T-cell (primary cell): ENCODE results near the gene MGAT5. TPM values are rescaled to one million over a fixed set of nuclear protein-coding genes. Genes with fewer than 3 reads are reported as not detected.

ENCODE experiments used
- ATAC-seq, 4 experiments: fragments of 200-7000 bp in 3 of 4; fragments of 150-1000 bp in 1 of 4; cut with Tn5 transposase; replicated peaks in 1 of 4; 1 replicate in 3 of 4; 2 replicates in 1 of 4; pipeline ENCODE4 v1.10.0; 2021; ENCODE audit warnings: moderate library complexity in 3 of 4, mild to moderate bottlenecking in 2 of 4, moderate number of reproducible peaks in 1 of 4
- CTCF ChIA-PET, 2 donors: fragments of 300-600 bp; sonication (Branson Sonifier 250); formaldehyde crosslinking; loops; one replicate each; lab custom pipeline; 2022; ENCODE audit warnings: antibody characterized with exemption in 2 of 2; lab: Charles Lee
- POLR2A ChIA-PET, 2 donors: fragments of 300-600 bp; sonication (Branson Sonifier 250); formaldehyde crosslinking; loops; one replicate each; lab custom pipeline; 2022; ENCODE audit warnings: antibody characterized with exemption in 2 of 2; lab: Charles Lee
- DNase-seq, 35 experiments: peaks; one replicate each; pipeline versions ENCODE4 v3.0.0 to v3.0.0-alpha.2; 2013 to 2023
- H3K27ac ChIP-seq: one replicate; pipeline ENCODE4 v1.5.1; 2013; ENCODE audit warnings: low read length
- H3K27me3 ChIP-seq, 2 experiments: replicated peaks in 1 of 2; 1 replicate in 1 of 2; 2 replicates in 1 of 2; pipeline versions ENCODE4 v1.6.1 to v1.7.0; 2013; ENCODE audit warnings: low read length in 1 of 2, mixed read lengths in 1 of 2; ENCODE audit not compliant: control insufficient read depth in 2 of 2, insufficient read depth in 2 of 2; ENCODE audit errors: extremely low read depth in 1 of 2
- H3K36me3 ChIP-seq, 2 donors: 1 replicate in 1 of 2; 2 replicates in 1 of 2; pipeline versions ENCODE4 v1.6.1 to v1.7.0; 2013; ENCODE audit warnings: low read length in 1 of 2; ENCODE audit not compliant: control insufficient read depth in 2 of 2, insufficient read depth in 1 of 2; ENCODE audit errors: extremely low read depth in 1 of 2
- H3K4me1 ChIP-seq, 2 experiments: 1 replicate in 1 of 2; 2 replicates in 1 of 2; pipeline versions ENCODE4 v1.6.1 to v1.7.0; 2013; ENCODE audit warnings: low read length in 2 of 2, mixed read lengths in 1 of 2; ENCODE audit not compliant: insufficient read depth in 2 of 2, control insufficient read depth in 1 of 2; ENCODE audit errors: extremely low read depth in 1 of 2
- H3K4me3 ChIP-seq, 2 donors: 1 replicate in 1 of 2; 2 replicates in 1 of 2; pipeline versions ENCODE4 v1.5.1 to v1.7.0; 2013; ENCODE audit warnings: mild to moderate bottlenecking in 2 of 2, low read length in 1 of 2, moderate library complexity in 1 of 2; ENCODE audit not compliant: control insufficient read depth in 1 of 2; ENCODE audit errors: extremely low read depth in 1 of 2
- H3K9me3 ChIP-seq: 2 replicates; pipeline ENCODE4 v1.7.0; 2013
- H3K27ac Mint-ChIP-seq, 2 donors: one replicate each; pipeline ENCODE4 v1.8.0; 2020 to 2021; ENCODE audit warnings: mild to moderate bottlenecking in 2 of 2, mixed read lengths in 2 of 2
- H3K27me3 Mint-ChIP-seq, 2 donors: one replicate each; pipeline ENCODE4 v1.8.0; 2021 to 2022; ENCODE audit warnings: mixed read lengths in 2 of 2
- H3K36me3 Mint-ChIP-seq: one replicate; pipeline ENCODE4 v1.8.0; 2021; ENCODE audit warnings: mixed read lengths
- H3K4me1 Mint-ChIP-seq, 3 donors: one replicate each; pipeline ENCODE4 v1.8.0; 2020 to 2022; ENCODE audit warnings: mixed read lengths in 3 of 3, mild to moderate bottlenecking in 1 of 3
- H3K4me3 Mint-ChIP-seq, 3 donors: one replicate each; pipeline ENCODE4 v1.8.0; 2020 to 2022; ENCODE audit warnings: mild to moderate bottlenecking in 3 of 3, mixed read lengths in 3 of 3, moderate library complexity in 3 of 3
- H3K9me3 Mint-ChIP-seq, 3 donors: one replicate each; pipeline ENCODE4 v1.8.0; 2020 to 2022; ENCODE audit warnings: mixed read lengths in 3 of 3
- WGBS: methylation state at CpG from one replicate; pipeline ENCODE4 v1.1.5; 2013; ENCODE audit warnings: missing lambda C conversion rate; ENCODE audit not compliant: insufficient coverage; 5-methylcytosine and 5-hydroxymethylcytosine counted together
- total RNA-seq, 35 experiments: library from RNA in 6 of 35; stranded (reverse) in 6 of 35; fragments of 120-200 nt in 1 of 35; gene quantifications; one replicate each; pipeline versions ENCODE4 v1.2.1 to v1.2.4 and lab custom pipeline; 2013 to 2026

MGAT5 gene
- total RNA-seq, 5 donors from 2014 or later (not counting 1 experiment from before 2014, with no cell fraction given) = 61.1 to 94.9 (median 81.8) TPM

DNA sequence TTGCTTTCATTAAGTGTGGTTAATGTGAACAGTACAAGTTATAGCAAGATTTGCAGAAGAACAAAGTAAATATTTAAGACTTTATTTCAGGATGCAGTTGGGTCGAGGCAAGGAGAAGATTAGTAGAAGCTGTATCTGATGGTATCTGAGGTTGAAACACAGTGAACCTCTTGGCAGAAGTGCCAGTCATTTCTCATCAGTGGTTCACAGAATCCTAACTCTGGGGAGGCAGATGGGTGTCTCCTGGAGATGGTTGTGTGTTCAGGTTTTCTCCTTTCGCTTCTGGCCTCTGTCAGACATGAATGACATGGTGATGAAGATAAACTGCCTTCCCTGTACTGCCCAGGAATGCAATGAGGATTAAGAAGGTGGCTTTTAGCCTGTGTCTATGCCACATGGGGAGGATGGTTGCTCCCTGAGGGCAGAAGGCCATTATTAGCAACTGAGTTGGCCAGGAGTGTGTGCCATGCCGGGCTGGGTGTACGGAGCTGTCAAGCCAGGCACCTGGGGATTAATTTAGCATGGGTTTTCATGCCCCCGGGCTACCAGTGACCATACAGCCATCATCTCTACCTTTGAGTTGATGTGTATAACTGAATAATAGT, 28.0 kb downstream of the MGAT5 start:
- peak overlapping the region; percentile 48 for H3K27ac ChIP-seq
- ChIA-PET CTCF (interaction anchor here in 1 of 2 donors (1.2 kb wide), 1 partner anchor 19 kb away, joined by 4 read pairs; no protein-coding TSS in a partner anchor), POLR2A (no interaction called here)
- Mint-ChIP-seq H3K4me1 (peaks cover 58 to 74% (median 71%) of the 10 kb centered on the region in 3 donors), H3K27ac (peak overlapping the region; percentile 92), H3K9me3 (no peaks in the 10 kb centered on the region), H3K36me3 (peaks cover 20% of the 10 kb centered on the region), H3K27me3 (no peaks in the 10 kb centered on the region), H3K4me3 (peak overlapping the region in 1 of 3 donors; percentile 24)
- no peak for DNase-seq
- 42% methylated on average over 1 of the region's 5 CpGs for WGBS
- H3K9me3 ChIP-seq = no peaks in the 10 kb centered on the region
- no peak overlapping the region for H3K4me3 ChIP-seq
- ATAC-seq = no peak
- peaks cover 48 to 59% of the 10 kb centered on the region in 2 experiments for H3K4me1 ChIP-seq
- H3K27me3 ChIP-seq = no peaks in the 10 kb centered on the region
- H3K36me3 ChIP-seq = peaks cover 0 to 7% of the 10 kb centered on the region in 2 donors

DNA sequence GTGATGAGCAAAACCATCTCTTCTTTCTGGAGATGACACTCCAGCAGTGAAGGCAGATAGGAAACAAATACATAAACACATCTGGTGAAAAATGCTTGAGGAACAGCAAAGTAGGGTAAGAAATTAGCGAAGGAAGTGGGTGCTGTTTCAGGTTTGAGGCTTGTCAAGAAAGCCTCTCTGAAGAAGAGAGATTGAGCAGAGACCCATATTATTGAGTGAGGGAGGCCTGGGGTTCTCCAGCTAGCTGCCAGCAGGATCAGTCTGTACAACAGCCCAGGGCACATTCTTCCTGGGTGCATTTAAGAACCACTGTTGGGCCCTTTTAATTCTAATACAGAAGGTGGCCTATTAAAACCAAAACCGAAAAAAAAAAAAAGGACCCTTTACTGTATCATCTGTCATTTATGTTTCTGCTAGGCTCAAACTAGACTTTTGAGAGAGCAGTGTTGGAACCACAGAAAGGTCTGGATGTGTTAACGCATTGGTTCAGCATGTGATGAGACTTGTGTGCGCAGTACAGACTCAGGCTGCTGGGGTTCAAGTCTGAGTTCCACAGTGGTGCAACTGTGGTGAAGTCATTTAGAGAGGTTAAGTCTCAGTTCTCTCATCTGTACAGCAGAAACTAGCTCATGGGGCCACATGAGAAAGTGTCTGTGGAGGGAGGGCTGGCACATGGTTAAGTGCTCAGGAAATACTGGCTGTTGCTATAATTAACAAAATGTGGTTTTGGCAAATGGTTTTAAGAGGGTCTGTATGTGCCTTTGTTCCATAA, 28.9 kb downstream of the MGAT5 start:
- peak; percentile 75 to 80 (median 76) for ATAC-seq
- WGBS = 5% methylated on average over 3 of the region's 4 CpGs
- Histone ChIP-seq H3K4me1 (peaks cover 51 to 68% of the 10 kb centered on the region in 2 experiments), H3K4me3 (no peak overlapping the region), H3K27me3 (no peaks in the 10 kb centered on the region), H3K27ac (peak overlapping the region; percentile 48), H3K36me3 (peaks cover 0 to 7% of the 10 kb centered on the region in 2 donors), H3K9me3 (no peaks in the 10 kb centered on the region)
- CTCF ChIA-PET = interaction anchor here in 1 of 2 donors (0.6 to 1.2 kb wide), 2 partner anchors 18 to 421 kb away, joined by 4 to 9 read pairs; no protein-coding TSS in a partner anchor
- H3K27ac Mint-ChIP-seq = peak overlapping the region; percentile 92
- POLR2A ChIA-PET = no interaction called here
- no peaks in the 10 kb centered on the region for H3K9me3 Mint-ChIP-seq
- H3K27me3 Mint-ChIP-seq = no peaks in the 10 kb centered on the region
- H3K36me3 Mint-ChIP-seq = peaks cover 16% of the 10 kb centered on the region
- peaks cover 51 to 69% (median 65%) of the 10 kb centered on the region in 3 donors for H3K4me1 Mint-ChIP-seq
- peak overlapping the region in 2 of 3 donors; percentile 24 to 29 for H3K4me3 Mint-ChIP-seq
- peak in 8 of 35 experiments; percentile 11 to 44 (median 24) for DNase-seq

DNA sequence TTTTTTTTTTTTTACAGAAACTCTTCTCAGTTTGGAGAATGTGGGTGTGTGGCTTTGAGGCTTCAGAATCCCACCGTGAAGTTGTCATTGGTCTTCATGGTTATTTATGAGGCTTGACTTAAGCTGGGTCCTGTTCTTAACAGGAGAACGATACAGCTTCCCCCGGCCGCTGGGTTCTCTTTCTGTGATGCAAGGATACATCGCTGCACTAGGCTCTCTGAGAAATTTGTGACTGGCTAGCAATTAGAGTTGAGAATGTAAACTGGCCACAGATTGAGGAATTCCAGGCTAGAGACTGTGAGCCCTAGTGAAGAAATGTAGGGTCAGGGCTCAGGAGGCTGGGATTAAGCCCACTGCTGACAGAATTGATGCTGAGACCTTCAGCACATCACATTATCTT, 29.8 kb downstream of the MGAT5 start:
- H3K4me1 Mint-ChIP-seq = peaks cover 51 to 66% (median 57%) of the 10 kb centered on the region in 3 donors
- H3K27me3 Mint-ChIP-seq = no peaks in the 10 kb centered on the region
- H3K36me3 ChIP-seq = peaks cover 0 to 3% of the 10 kb centered on the region in 2 donors
- ChIA-PET POLR2A (interaction anchor here (0.6 to 0.7 kb wide), 4 partner anchors 54 to 175 kb away, joined by 7 to 11 read pairs (median 9); no protein-coding TSS in a partner anchor), CTCF (interaction anchor here in 1 of 2 donors (0.7 kb wide), 1 partner anchor 67 kb away, joined by 3 read pairs; no protein-coding TSS in a partner anchor)
- no peak overlapping the region for H3K4me3 ChIP-seq
- peaks cover 13% of the 10 kb centered on the region for H3K36me3 Mint-ChIP-seq
- peak overlapping the region in 1 of 3 donors; percentile 24 for H3K4me3 Mint-ChIP-seq
- no peaks in the 10 kb centered on the region for H3K9me3 ChIP-seq
- no peaks in the 10 kb centered on the region for H3K9me3 Mint-ChIP-seq
- H3K4me1 ChIP-seq = peaks cover 55 to 74% of the 10 kb centered on the region in 2 experiments
- no peak for ATAC-seq
- DNase-seq = no peak
- peak overlapping the region; percentile 48 for H3K27ac ChIP-seq
- WGBS = 93% methylated on average over 4 of the region's 5 CpGs
- H3K27me3 ChIP-seq = no peaks in the 10 kb centered on the region
- peak overlapping the region; percentile 92 for H3K27ac Mint-ChIP-seq

DNA sequence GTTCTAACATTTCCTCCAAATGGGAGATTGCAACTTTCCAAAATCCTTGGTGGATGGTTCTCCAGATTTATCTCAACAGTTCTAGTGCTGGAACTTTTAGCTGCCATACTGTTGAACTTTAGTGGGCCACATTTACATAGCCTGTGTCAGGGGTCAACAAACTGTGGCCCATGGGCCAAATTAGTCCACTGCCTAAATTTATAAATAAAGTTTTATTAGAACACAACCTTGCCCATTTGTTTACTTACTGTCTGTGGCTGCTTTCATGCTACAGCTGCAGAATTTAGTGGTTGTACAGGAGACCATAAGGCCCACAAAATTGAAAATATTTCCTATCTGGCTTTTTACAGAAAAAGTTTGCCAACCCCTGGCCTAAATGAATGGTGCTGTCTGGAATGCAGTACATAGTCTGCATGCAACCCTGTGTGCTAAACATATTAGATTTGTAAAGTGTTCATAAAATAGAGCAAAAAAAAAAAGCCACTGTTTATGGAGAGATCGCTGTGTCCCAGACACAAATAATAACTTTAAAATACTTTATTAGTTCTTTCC, 30.3 kb downstream of the MGAT5 start:
- POLR2A ChIA-PET = interaction anchor here in 1 of 2 donors (0.7 kb wide), 3 partner anchors 53 to 174 kb away, joined by 7 to 11 read pairs (median 9); no protein-coding TSS in a partner anchor
- H3K4me3 Mint-ChIP-seq = peak overlapping the region in 1 of 3 donors; percentile 24
- no peak overlapping the region for H3K27ac ChIP-seq
- H3K27me3 Mint-ChIP-seq = no peaks in the 10 kb centered on the region
- peaks cover 0 to 3% of the 10 kb centered on the region in 2 experiments for H3K27me3 ChIP-seq
- H3K9me3 Mint-ChIP-seq = no peaks in the 10 kb centered on the region
- no peak for DNase-seq
- no peak for ATAC-seq
- CTCF ChIA-PET = interaction anchor here in 1 of 2 donors (0.7 kb wide), 1 partner anchor 68 kb away, joined by 3 read pairs; no protein-coding TSS in a partner anchor
- peaks cover 9% of the 10 kb centered on the region for H3K36me3 Mint-ChIP-seq
- H3K4me1 ChIP-seq = peaks cover 60 to 79% of the 10 kb centered on the region in 2 experiments
- no peaks in the 10 kb centered on the region for H3K36me3 ChIP-seq
- H3K4me3 ChIP-seq = no peak overlapping the region
- H3K4me1 Mint-ChIP-seq = peaks cover 46 to 62% (median 53%) of the 10 kb centered on the region in 3 donors
- no CpG with 5 or more reads among the region's 1 CpG for WGBS
- H3K9me3 ChIP-seq = no peaks in the 10 kb centered on the region
- H3K27ac Mint-ChIP-seq = peak overlapping the region; percentile 92

DNA sequence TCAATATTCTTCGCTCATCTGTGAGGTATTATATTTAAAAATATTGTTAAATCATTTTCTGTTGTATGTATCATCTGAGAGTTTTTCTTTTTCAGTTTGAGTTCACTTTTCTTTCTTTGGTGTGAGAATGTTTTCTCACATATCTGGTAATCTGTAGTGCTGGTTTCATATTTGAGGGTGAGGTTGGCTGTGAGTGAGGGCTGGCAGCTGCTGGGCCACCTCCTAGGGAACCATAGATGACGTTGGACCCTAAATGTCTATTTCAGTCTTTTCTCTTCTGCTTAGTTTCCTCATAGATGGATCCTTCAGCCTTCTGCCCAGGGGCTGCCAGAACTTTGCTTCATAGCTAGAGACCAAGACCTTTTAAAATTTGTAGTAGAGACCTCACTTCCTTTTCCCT, 33.5 kb downstream of the MGAT5 start:
- H3K9me3 ChIP-seq = no peaks in the 10 kb centered on the region
- Mint-ChIP-seq H3K36me3 (peaks cover 6% of the 10 kb centered on the region), H3K27ac (peak overlapping the region in 1 of 2 donors; percentile 73), H3K27me3 (no peaks in the 10 kb centered on the region), H3K4me3 (no peak overlapping the region), H3K4me1 (peaks cover 25 to 33% (median 28%) of the 10 kb centered on the region in 3 donors), H3K9me3 (no peaks in the 10 kb centered on the region)
- H3K4me1 ChIP-seq = peaks cover 69 to 90% of the 10 kb centered on the region in 2 experiments
- peaks cover 0 to 3% of the 10 kb centered on the region in 2 experiments for H3K27me3 ChIP-seq
- no peak overlapping the region for H3K27ac ChIP-seq
- no CpG with 5 or more reads among the region's 2 CpGs for WGBS
- ChIA-PET POLR2A (interaction anchor here in 1 of 2 donors (0.6 kb wide), 1 partner anchor 427 kb away, joined by 4 read pairs; no protein-coding TSS in a partner anchor), CTCF (no interaction called here)
- ATAC-seq (no peak), DNase-seq (no peak)
- H3K36me3 ChIP-seq = no peaks in the 10 kb centered on the region
- peak overlapping the region in 1 of 2 donors; percentile 2 for H3K4me3 ChIP-seq
